Lung microvascular endothelial cell (primary cell): ENCODE measurements around the gene NNMT. TPM values are rescaled to one million over a fixed set of nuclear protein-coding genes. Genes with fewer than 3 reads are reported as not detected.

ENCODE experiments used
- DNase-seq, 2 donors: peaks; one replicate each; pipeline versions ENCODE4 v3.0.0 to v3.0.0-alpha.2; 2010; ENCODE audit warnings: low read depth in 2 of 2
- total RNA-seq: library from RNA; depleted of rRNA; stranded (reverse); fragments of >200 nt; gene quantifications from 2 replicates; pipeline ENCODE4 v1.2.1, GENCODE V29; 2014

NNMT gene
- 200 and 316 TPM in 2 replicates for total RNA-seq

- peak; percentile 93 to 95 for DNase-seq
Measured at GRCh38 chr11:114295676-114296604, at the start of gene NNMT. Gene NNMT (plus strand): TSS chr11:114296399. CDS start chr11:114296557, 158 bp downstream.

GRCh38 chr11:114247070-114247789, 49.0 kb upstream of the NNMT start:
- DNase-seq, result no peak

GRCh38 chr11:114250180-114250579, 46.0 kb upstream of the NNMT start:
- DNase-seq, result no peak

GRCh38 chr11:114250993-114251814, 45.0 kb upstream of the NNMT start:
- no peak for DNase-seq

GRCh38 chr11:114251815-114252337, 44.3 kb upstream of the NNMT start:
- DNase-seq, result no peak

GRCh38 chr11:114252767-114253166, 43.4 kb upstream of the NNMT start:
- DNase-seq, result no peak

GRCh38 chr11:114253771-114254170, 42.4 kb upstream of the NNMT start:
- no peak for DNase-seq

GRCh38 chr11:114254571-114255146, 41.5 kb upstream of the NNMT start:
- no peak for DNase-seq

GRCh38 chr11:114255289-114255688, 40.9 kb upstream of the NNMT start:
- no peak for DNase-seq

GRCh38 chr11:114256176-114256966, 39.8 kb upstream of the NNMT start:
- DNase-seq, result no peak

GRCh38 chr11:114256967-114257286, 39.3 kb upstream of the NNMT start:
- DNase-seq, result no peak

- DNase-seq, result peak in 1 of 2 donors; percentile 62
Measured at GRCh38 chr11:114257621-114258558, 38.3 kb upstream of the NNMT start.

- DNase-seq, result no peak
Measured at GRCh38 chr11:114258696-114259095, 37.5 kb upstream of the NNMT start.

GRCh38 chr11:114259124-114259526, 37.1 kb upstream of the NNMT start:
- no peak for DNase-seq

- DNase-seq, result no peak
Measured at GRCh38 chr11:114259551-114259983, 36.6 kb upstream of the NNMT start.

- no peak for DNase-seq
Measured at GRCh38 chr11:114260077-114260476, 36.1 kb upstream of the NNMT start.

GRCh38 chr11:114260483-114260882, 35.7 kb upstream of the NNMT start:
- no peak for DNase-seq

GRCh38 chr11:114261791-114262190, 34.4 kb upstream of the NNMT start:
- no peak for DNase-seq
